D721Med (cell line): ENCODE measurements around the gene RSPH1.

Experiments
- DNase-seq: peaks from one replicate; pipeline ENCODE4 v3.0.0; 2011; ENCODE audit warnings: low spot score; ENCODE audit not compliant: insufficient read length
- FAIRE-seq: peaks from 2 replicates; lab custom pipeline; 2011; peaks lifted over from hg19 to GRCh38; lab: Jason Lieb, UNC
- CTCF ChIP-seq: IDR thresholded peaks from 2 replicates; pipeline ENCODE4 v1.5.1; 2012; ENCODE audit warnings: mild to moderate bottlenecking, control low read depth; ENCODE audit not compliant: insufficient read depth; ENCODE audit errors: missing control alignments

RSPH1 gene

GRCh38 chr21:42495765-42496119 is 282 bp downstream of the RSPH1 start:
- DNase-seq (no peak), FAIRE-seq (no peak)

GRCh38 chr21:42495027-42495426 is 997 bp downstream of the RSPH1 start:
- FAIRE-seq = no peak
- TF ChIP-seq CTCF = no peak
- DNase-seq = no peak

More at GRCh38 chr21:42495765-42496119, 282 bp downstream of the RSPH1 start:
- TF ChIP-seq CTCF = no peak

GRCh38 chr21:42493109-42494060 is 2.6 kb downstream of the RSPH1 start:
- FAIRE-seq = no peak
- no peak for DNase-seq

GRCh38 chr21:42492201-42492600 is 3.8 kb downstream of the RSPH1 start:
- FAIRE-seq = no peak
- no peak for TF ChIP-seq CTCF
- no peak for DNase-seq

More at GRCh38 chr21:42493109-42494060, 2.6 kb downstream of the RSPH1 start:
- no peak for TF ChIP-seq CTCF

GRCh38 chr21:42491328-42491727 is 4.7 kb downstream of the RSPH1 start:
- no peak for TF ChIP-seq CTCF
- DNase-seq (no peak), FAIRE-seq (no peak)

GRCh38 chr21:42490720-42491119 is 5.3 kb downstream of the RSPH1 start:
- no peak for TF ChIP-seq CTCF
- DNase-seq (no peak), FAIRE-seq (no peak)

GRCh38 chr21:42489991-42490390 is 6.0 kb downstream of the RSPH1 start:
- FAIRE-seq (no peak), DNase-seq (no peak)
- TF ChIP-seq CTCF = no peak
